ENCODE results near the gene VAV3.

Gene VAV3

DNA sequence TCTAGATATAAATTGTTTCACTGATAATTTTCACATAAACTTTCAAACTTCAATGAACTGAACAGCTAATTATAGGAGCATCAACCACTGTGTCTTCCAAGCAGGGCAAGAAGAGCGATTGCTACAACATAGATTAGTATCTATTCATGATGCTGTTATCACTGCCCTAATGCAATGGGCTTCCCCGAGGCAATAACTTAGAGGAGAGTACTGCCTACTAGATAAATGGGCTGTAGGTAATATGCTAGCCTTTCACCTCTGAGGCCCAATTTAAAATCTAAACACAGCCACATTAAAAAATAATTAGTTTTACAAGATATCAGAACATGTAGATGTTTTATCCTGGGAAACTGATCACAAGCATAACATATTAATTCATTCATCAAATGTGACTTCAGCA, 318.0 kb downstream of the VAV3 start:
- no peak for DNase-seq (ENCODE audit: low read depth in 2 of 2)

DNA sequence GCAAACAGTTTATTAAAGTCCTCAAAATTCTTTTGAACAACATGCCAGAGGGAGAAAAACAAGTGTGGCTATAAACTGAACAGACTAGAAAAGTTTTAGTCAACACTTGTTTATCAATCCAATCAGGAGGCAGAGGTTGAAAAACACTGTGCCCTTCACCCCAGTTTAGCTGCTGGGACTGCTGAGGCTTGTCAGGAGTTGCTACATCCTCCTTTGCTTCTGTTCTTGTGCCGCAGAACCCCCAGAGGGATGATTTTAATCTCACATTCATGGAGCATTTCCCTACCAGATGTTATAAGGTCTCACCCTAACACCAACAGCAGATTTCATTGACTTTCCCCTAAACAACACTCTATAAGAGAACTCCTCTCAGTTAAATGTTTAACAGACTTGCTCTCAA, 321.2 kb downstream of the VAV3 start:
- no peak for DNase-seq (ENCODE audit: low read depth in 2 of 2)

DNA sequence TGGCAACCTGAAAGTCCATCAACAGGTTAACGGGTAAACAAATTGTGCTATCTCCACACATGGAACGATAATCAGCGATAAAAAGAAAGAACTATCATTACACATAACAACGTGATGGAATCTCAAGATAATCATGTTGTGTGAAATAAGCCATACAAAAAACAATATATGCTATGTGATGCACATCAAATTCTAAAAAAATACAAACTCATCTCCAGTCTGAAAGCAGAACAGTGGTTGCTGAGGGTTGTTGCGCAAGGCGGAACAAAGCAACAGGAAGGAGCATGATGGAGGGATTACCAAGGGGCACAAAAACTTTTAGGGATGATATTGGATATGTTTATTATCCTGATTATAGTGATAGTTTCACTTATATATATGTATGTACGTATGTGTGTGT, 324.8 kb downstream of the VAV3 start:
- no peak for DNase-seq (ENCODE audit: low read depth in 2 of 2)

DNA sequence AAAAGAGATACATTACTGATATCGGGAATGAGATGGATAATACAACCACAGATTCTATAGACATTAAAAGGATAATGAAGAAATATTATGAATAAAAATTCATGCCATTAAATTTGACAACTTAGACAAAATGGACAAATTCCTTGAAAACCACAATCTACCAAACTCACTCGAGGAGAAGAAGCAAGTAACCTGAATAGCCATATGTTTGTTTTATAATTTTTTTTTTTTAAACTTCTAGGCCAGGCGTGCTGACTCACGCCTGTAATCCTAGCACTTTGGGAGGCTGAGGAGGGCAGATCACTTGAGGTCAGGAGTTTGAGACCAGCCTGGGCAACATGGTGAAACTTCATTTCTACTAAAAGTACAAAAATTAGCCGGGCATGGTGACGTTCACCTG, 327.9 kb downstream of the VAV3 start:
- DNase-seq (ENCODE audit: low read depth in 2 of 2), result no peak

DNA sequence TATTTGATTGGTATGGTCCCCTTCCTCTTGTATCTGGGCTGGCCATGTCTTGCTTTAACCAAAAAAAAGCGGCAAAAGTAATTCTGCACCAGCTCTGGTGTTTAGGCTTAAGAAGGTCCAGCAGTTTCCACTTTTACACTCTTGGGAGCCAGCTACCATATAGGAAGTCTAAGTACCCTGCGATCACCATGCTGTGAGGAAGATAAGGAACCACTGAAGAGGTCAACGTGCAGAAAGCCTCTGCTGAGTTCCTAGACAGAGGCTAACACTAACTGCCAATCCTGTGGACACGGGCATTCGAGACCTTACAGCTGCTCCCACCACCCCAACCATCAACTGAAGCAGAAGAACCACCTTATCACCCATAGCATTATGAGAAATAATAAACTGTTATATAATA, 331.4 kb downstream of the VAV3 start:
- DNase-seq (ENCODE audit: low read depth in 2 of 2), result no peak

DNA sequence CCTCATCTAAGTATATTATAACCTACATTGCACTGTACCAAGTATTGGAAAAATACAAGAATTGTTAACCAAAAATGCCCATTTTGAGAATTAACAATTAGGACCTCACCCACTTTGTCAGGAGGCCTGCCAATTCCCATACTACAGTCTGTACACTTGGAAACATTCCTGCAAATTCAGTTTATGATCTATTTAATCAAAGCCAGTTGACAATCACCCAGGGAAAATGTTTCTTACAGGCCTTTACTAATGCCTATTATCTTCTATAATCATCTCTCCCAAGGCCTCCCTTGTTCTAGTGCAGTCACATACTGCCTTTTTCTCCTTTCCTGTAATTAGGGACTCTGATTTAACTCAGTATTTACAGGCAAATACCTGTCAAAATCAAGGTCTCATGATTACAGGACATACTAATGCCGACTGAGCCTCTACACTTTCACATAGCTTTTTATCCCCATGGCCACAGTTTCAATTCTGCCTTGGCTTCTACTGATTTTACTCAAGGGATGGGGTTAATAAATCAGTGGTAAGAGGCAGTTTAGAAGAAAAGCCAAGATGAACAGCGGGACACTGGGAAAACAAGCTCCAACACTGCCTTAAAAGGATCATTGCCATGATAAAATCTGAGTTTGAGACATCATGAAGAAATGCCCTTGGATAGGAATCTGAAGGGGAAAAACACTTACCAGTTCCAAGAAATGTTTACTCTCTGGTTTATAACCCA, 338.7 kb downstream of the VAV3 start:
- DNase-seq (ENCODE audit: low read depth in 2 of 2), result no peak

DNA sequence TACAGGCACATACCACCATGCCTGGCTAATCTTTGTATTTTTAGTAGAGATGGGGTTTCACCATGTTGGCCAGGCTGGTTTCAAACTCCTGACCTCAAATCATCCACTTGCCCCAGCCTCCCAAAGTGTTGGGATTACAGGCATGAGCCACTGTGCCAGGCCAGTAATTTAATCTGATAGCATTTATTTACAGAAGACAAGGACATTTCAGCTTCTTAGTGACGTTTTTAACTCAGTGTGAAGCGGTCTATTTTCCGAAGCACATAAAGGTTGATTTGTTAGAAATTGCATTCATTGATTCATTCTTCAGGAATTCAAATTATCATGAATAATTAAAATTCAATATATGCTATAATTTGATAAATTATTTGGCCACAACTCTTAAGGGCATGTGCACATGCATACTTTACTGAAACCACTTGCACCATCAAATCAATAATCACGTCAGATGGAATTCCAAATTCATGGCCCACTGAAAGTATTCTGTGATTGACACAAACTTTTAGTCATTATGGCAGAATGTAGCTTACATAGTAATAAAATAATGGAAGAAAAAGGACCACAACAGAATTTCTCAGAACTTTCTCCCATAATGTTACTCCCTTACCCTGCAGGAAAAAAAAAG, 339.5 kb downstream of the VAV3 start:
- no peak for DNase-seq (ENCODE audit: low read depth in 2 of 2)

DNA sequence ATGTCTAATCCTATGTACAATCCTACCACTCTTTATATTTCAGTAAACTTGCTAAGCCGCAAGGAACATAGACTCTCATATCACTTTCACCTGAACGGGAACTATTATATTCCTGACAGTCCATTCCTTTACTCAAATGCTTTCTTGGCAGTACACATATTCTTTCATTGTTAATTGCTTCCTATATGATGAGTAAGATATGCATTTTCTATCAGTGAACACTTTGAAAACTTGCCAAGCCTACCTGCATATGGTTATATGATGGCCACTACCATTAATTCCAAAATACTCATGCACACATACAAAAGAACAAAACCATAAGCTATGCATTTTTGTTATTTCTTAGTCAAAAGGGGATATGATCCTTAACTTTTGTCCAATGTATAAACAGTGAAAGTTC, 341.5 kb downstream of the VAV3 start:
- no peak for DNase-seq (ENCODE audit: low read depth in 2 of 2)

DNA sequence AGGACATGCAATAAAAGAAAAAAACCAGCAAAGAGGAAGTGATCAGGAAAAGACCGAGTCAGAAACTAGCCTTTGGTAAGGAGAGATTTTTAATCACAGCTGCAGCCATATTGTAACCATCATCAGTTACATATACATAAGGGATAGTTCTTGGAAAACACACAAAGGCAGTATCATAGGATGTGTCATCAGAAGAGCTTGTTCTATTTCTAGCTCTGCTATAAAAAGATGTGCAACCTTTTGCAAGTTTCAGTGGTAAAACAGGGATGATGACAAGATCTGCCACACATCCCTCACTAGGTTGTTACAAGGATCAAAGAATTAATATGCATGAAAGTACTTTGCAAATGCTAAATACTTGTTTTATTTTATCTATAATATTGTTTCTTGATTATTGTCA, 342.0 kb downstream of the VAV3 start:
- no peak for DNase-seq (ENCODE audit: low read depth in 2 of 2)

DNA sequence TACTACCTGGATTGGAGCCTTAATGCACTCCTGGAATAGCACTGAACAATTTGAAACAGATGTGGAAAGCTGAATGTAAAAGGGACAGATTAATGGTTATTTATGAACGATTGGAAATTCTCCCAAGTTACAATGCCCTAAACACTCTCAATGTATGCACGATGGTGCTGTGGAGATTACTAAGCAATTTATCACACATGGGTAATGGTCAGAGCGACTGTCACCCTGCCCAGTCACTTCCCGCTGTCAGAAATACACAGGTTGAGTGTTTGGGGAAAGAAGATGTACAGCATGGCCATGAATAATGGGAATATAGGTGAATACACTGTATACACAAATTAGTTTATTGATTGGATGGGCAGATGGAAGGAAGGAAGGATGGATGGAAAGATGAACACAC, 342.4 kb downstream of the VAV3 start:
- no peak for DNase-seq (ENCODE audit: low read depth in 2 of 2)

DNA sequence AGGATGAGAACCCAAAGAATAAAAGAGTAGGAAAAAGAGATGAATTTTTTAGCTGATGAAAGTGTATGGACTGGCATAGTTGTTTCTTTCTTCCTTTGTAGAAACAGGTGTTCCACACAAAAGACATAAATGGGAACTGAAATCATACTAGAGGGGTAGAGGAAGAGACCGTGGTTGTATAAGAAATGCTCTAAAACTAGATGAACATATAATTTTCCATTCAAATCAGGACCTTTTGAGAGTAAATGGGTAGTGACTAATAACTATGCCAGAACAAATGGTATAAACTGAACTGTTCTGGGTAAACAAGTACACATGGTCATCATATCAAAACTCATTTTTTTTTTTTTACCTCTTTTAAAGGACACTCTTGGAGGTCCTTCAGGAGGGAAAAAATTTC, 344.2 kb downstream of the VAV3 start:
- DNase-seq (ENCODE audit: low read depth in 2 of 2), result no peak

DNA sequence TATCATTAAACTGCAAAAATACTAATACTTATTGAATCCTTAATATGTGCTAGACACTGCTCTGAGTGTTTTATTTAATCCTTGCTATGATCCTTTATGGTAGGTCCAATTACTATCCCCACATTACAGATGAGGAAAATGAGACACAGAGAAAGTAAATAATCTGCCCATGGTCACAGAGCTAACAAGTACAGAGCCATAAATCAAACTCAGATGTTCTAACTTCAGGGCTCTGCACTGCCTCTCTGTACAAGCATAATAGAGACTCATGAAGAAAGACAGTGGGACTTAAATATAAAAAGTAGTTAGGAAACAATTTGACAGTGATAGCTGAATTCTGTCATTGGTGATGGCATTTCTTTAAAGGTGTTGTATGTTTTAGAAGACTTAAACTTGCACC, 346.4 kb downstream of the VAV3 start:
- no peak for DNase-seq (ENCODE audit: low read depth in 2 of 2)

DNA sequence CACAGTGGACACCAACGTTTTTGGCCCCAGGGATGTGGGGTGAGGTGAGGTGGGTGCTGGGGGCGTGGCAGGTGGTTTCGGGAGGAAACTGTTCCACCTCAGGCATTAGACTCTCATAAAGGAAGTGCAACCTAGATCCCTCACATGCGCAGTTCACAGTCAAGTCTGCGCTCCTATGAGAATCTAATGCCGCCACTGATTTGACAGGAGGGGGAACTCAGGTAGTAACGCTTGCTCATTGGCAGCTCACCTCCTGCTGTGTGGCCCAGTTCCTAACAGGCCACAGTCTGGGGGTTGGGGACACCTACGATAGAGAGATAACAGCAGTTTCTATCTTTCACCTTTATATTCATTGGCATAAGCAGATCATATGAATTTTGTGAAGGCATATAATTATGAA, 347.1 kb downstream of the VAV3 start:
- DNase-seq (ENCODE audit: low read depth in 2 of 2), result no peak

DNA sequence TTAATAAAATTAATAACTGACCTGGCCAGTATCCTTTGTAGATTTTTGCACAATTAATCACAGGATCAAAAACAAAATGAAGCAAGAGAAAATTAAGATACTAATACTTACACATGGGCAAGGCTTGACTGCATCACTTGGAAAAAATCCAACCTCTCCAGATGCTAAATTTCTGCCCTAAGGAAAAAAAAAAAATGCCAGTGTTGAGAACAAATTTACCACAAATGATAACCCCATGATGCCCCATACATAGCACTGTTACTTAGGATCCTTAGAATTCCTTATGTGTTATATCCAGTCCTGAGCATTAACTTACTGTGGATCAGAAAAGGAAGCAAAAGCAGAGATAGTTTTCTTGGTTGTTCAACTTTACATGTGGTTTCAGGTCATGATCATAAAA, 347.5 kb downstream of the VAV3 start:
- no peak for DNase-seq (ENCODE audit: low read depth in 2 of 2)

DNA sequence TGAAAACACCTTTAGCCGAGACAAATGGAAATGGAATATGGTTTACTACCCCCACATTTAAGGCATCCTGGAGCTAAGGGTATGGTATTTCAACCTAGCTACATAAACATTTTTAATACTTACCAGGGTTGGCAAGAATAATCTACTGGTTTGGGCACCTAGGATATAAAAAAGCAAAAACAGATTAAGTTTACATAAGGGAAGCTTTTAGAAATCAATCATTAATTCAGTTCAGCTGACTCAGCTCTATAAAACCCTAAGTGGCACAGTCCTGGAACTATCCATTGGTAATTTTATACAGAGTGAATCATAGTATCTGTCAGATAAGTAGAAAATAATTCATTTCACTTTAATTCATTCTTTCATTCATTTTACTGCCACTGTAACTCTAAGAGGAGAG, 355.2 kb downstream of the VAV3 start:
- DNase-seq (ENCODE audit: low read depth in 2 of 2), result no peak

DNA sequence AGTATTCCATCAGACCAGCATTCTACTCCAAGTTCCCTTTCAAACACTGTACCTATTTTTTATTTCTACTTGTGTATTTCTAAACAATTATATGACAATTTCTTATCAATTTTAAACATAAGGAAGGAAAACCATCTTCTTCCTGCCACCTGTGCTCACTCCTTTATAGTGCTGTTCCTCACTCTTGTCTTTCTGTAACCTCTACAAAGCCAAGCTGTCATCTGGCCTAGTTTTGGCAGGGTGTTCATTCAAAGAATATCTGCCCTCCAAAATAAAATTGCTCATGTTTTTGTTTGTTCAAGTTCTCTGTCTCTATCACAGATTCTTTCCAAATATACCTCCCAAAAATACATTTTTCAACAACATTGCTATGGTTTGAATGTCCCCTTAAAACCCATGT, 360.2 kb downstream of the VAV3 start:
- no peak for DNase-seq (ENCODE audit: low read depth in 2 of 2)

DNA sequence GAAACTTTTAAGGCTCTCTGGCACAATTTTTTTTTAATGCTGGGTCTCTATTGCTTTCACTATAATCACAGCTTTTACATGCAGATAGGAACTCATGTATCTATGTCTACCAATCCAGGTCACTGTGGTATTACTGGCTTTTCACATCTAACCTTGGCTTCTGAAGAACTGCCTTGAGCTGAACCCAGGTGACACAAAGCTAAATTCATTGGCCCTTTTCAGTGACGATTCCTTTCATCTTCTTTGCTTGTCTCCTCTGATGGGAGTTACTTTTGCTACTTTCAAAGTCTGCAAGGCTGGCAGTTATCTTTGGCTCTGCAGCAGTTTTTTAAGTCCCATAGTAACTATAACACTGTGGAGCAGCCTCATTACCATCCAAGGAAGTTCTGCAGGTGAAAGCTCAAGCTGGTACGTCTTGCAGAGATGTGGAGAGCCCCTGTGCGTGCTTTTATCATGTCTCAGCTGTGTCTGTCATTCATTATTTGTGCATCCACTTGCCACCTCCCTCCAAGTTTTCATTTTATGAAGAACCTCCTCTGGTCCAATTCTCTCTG, 364.3 kb downstream of the VAV3 start:
- DNase-seq (ENCODE audit: low read depth in 2 of 2), result no peak

DNA sequence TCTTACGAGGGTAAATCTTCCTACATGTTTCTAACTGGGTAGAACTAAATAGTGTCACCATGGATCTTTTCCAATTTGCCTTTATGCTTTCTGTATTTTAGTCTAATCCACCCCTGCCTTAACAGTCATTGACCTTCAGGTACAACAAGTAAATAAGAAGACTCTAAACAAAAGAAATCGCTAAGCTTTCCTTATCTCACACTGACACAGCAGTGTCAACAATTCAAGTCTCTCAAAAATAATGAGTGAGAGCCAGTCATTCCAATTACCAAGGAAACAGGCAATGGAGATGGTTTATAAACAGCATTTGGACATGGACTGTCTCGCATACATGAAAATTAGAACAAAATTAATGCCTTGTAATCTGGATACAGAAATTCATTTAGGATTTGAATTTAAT, 365.8 kb downstream of the VAV3 start:
- no peak for DNase-seq (ENCODE audit: low read depth in 2 of 2)

DNA sequence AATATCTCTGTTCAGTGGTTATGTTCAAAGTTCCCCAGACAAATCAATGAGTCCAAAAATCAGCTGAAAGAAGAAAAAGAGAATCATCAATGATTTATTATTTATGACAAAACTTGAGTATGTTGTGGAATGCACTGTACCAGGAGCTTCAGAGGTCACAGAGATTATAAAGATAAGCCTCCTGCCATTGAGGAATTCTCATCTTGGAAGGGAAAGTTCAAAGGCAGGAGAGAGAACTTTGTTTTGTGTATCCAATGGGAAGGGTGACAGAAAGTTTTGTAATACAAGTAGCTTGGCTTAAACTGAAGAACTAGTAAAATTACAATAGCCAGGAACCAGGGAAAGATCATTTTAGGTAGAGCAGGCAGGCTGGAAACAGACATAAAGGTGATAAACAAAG, 367.7 kb downstream of the VAV3 start:
- no peak for DNase-seq (ENCODE audit: low read depth in 2 of 2)

DNA sequence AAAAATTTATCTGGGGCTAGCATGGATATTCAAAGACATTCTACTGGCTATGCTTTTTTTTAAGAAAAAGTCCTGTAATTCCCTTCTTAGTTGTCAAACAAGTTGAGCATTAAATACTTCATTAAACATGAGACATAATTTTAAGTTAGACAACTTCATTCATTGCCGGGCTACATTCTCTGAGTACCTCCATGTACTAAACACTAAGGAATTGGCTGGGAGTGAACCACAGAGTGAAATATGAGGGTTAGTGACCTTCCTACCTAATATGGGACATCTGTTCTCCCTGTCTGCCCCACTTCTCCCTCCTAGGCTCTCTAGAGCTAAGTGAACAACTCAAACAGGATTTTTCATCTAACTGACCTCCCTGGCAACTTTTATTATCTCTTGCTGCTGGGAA, 370.4 kb downstream of the VAV3 start:
- DNase-seq (ENCODE audit: low read depth in 2 of 2), result no peak

DNA sequence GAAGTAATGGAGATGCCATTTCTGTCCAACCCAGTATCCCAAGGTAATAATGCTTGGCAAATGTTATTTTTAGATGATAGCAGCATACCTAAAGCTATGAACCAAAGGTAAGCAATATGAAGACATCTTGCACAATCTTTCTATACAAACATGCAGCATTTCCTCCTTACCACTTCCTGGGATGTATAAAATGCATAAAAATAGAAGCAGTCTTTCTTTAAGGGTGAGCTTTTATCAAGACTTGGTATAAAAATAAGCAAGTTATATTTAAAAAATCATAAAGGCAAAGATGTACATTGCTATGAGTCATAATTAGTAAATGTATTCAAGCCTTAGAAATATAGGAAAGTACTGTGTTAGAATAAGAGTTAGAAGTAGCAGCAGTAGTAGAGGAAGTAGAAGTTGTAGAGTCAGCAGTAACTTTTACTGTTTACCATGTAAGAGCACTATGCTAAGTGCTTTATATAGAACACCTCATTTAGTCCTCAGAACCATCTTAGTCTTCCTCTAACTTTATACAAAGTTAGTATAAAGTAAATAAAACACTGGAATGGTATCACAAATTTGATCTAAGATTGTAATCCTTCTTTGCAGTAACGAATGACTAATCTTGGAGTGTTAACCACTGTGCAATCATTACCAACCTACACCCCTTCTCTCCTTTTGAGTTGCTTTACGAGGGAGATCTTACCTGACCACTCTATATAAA, 371.3 kb downstream of the VAV3 start:
- no peak for DNase-seq (ENCODE audit: low read depth in 2 of 2)

DNA sequence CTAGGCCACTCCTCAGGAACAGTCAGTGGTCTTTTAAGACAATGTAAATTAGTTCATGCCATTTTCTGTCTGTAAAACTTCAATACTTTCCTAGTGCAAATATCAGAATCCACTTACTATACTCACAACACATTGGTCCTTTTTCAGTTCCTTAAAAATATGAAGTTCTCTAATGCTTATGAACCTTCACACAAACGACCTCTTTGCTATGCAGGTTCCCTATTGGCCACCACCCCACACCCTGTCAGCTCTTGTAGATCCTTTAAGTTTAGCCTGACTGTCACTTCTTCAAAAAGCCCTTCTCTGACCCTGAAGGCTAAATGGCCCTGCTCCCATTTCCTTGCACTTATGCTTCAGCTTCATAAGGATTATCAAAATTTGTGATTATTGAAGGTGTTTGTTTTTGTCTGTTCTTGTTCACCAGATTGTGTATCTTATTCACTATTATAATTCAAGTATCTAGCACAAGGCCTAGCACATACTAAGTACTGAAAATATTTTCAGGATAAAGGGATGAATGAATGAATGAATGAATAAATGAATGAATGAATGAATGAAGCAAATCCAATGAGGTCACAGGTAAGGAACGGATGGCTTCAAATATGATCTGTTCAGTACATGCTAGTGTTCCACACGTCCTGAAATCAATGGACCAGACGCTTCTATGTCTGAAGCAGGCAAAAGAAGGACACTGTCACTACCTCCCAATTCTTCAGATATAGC, 373.9 kb downstream of the VAV3 start:
- no peak for DNase-seq (ENCODE audit: low read depth in 2 of 2)
